Measurements from ENCODE around the gene CCL19.

DNA sequence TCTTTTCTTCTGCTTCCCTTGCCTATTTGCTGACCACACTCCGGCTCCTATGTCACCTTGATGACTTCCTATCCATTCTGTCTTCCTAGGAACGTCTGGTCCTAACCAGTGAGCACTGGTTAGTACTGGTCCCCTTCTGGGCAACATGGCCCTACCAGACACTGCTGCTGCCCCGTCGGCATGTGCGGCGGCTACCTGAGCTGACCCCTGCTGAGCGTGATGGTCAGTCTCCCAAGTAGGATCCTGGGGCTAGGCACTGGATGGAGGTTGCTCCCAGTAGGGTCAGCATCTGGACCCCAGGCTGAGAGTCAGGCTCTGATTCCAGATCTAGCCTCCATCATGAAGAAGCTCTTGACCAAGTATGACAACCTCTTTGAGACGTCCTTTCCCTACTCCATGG is 42.4 kb downstream of the CCL19 start:
- TF ChIP-seq POLR2AphosphoS5 (IDR thresholded peaks at IDR 0.05) (no peak), POLR2A (IDR thresholded peaks at IDR 0.05) (no peak)
- TF ChIP-seq, protein P1, sequence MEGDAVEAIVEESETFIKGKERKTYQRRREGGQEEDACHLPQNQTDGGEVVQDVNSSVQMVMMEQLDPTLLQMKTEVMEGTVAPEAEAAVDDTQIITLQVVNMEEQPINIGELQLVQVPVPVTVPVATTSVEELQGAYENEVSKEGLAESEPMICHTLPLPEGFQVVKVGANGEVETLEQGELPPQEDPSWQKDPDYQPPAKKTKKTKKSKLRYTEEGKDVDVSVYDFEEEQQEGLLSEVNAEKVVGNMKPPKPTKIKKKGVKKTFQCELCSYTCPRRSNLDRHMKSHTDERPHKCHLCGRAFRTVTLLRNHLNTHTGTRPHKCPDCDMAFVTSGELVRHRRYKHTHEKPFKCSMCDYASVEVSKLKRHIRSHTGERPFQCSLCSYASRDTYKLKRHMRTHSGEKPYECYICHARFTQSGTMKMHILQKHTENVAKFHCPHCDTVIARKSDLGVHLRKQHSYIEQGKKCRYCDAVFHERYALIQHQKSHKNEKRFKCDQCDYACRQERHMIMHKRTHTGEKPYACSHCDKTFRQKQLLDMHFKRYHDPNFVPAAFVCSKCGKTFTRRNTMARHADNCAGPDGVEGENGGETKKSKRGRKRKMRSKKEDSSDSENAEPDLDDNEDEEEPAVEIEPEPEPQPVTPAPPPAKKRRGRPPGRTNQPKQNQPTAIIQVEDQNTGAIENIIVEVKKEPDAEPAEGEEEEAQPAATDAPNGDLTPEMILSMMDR (IDR thresholded peaks at IDR 0.05), result no peak

All from gastroesophageal sphincter (tissue), 3 donors.